HG02852 (cell line): ENCODE results near the gene ASXL2.

Experiments used
- ATAC-seq: cut with Tn5 transposase; IDR thresholded peaks from one replicate; pipeline ENCODE4 v1.9.1; 2021; ENCODE audit warnings: mild to moderate bottlenecking, moderate library complexity; ENCODE audit not compliant: unreplicated experiment

Gene ASXL2

DNA sequence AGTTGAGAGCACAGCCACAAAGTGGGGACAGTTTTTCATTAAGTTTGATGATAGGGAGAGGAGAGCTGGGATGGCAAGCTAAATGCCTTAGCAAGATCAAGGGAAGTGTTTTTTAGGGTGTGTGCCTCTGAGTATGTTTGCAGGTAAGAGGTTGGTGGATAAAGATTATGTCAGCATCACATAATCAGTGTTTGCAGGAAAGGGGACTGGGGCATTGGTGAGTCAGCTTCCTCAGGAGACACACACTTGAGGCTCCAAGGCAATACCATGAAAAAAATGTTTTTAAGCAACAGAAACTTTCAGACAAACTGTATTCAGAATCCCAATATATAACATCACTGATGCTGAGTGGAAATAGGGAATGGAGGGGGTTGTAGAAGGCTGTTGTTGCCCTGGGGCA is 179.5 kb downstream of the ASXL2 start:
- ATAC-seq = no peak

DNA sequence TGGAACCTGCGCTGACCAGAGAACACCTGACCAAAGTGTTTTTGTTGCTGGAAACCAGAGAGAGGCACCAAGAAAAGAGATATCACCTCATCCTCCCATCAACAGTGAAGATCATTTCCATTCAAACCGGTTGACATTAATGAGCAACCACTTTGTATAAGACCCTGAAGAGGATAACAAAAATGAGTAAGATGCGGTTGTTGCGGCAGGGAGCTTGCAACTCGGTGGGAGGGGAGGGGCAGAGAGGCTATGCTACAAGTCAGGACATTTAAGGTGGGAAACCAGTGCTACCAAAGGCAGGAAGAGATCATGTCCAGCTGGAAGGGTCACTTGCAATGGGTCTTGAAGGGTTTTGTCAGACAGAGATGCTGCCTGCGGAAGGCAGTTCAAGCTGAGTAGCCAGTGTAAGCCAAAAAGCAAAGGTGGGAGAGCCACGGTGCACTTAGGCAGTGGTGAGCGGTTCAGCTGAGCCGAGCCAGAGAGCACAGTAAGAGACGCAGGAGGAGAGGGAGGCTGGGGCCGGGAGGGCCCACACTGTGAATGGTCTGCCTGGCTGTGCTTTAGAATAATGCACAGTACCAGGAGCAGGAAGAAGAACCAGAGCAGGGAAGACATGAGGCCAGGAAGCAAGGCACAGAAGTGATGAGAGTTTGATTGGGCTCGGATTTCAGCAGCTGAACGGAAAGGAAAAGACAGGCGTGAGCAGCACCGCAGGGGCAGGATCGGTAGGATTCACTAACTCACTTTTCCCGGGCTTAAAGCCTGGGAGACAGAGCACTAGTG is 180.5 kb downstream of the ASXL2 start:
- no peak for ATAC-seq

DNA sequence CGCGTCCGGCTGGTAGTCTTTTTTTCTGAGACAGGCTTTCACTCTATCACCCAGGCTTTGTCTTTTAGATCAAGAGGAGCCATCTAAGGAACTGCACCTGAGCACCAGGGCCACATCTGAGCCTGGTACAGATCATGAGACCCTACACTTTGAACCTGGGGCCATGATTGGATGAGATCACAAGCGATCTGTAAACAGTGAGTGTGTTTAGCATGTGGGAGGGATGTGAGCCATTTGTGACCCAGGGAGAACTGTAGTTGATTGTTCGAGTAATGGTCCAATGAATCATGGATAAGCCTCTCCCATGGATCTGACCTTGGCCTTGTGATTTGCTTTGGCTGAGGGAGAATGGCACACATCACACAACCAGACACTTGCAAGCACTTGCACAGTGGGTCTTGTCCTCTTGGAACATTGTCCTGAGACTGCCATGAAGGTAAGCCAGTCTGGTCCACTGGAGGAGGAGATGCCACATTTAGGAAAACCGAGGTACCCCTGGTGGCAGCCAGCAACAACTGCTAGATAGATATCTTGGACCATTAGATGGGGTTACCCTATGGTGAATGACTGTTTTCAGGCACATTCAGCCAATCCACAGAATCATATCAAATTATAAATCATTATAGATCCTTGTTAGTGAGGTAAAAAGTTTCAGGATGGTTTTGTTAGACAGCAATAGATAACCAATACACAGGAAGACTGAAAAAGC is 185.4 kb downstream of the ASXL2 start:
- no peak for ATAC-seq

DNA sequence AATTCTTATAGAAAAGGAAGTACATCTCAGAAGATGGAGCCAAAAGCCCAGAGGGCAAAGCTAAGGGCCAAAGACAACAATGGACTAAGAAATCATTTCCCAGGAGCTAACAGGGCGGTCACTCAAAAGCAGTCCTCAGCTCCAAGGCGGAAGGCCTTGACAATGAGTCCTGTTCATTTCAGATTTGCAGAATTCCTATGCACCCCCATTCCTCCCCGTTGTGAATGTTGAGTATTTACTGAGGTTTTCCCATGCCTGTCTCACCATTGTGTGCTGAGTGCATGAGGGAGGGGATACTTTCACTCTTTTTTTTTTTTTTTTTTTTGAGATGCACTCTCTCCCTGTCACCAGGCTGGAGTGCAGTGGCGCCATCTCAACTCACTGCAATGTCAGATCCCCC is 186.1 kb downstream of the ASXL2 start:
- ATAC-seq = no peak

DNA sequence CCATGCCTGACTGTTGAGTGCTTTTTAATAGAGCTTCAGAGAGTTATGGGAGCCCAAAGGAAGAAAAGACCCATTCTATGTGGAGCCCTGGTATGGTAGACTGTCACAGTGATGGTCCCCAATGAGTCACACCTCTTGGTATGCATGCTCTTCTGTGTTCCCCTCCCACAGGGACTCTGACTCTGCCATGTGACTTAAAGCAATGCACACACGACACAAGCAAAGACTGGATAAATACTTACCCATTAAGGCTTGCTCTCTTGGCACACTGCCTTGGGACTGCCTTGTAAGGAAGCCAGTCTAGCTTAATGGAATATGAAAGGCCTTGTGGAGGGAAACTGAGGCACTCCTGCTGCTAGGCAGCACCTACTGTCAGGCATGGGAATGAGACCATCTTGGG is 188.2 kb downstream of the ASXL2 start:
- ATAC-seq = no peak

DNA sequence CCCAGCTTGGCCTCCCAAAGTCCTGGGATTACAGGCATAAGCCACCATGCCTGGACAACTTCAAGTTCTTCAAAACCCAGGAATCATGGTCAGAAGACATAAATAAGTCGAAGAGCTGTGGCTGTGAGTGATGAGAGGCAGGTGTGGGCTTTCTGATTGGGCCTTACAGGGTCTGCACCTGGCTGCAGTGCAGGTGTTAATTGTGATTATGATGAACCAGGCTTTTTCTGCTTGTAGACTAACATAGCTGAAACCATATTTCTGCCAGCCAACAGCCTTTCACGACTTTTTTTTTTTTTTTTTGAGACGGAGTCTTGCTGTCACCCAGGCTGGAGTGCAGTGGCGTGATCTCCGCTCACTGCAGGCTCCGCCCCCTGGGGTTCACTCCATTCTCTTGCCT is 190.1 kb downstream of the ASXL2 start:
- no peak for ATAC-seq

DNA sequence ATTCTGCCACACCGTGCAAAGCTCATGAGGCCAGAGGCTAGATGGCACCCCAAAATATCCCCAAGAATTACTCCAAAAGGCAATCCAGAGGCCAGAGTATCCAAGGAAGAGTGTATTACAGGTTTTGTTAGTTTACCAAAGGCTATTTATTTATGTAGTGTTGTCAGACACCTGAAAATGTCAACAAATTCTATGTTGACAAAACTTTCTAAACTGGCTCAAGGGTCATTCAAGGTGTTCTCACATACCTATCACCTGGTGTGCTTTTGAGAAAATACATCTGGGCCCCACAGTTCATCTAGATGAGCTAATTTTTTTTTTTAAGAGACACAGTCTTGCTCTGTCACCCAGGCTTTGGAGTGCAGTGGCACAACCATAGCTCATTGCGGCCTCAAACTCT is 192.5 kb downstream of the ASXL2 start:
- no peak for ATAC-seq

DNA sequence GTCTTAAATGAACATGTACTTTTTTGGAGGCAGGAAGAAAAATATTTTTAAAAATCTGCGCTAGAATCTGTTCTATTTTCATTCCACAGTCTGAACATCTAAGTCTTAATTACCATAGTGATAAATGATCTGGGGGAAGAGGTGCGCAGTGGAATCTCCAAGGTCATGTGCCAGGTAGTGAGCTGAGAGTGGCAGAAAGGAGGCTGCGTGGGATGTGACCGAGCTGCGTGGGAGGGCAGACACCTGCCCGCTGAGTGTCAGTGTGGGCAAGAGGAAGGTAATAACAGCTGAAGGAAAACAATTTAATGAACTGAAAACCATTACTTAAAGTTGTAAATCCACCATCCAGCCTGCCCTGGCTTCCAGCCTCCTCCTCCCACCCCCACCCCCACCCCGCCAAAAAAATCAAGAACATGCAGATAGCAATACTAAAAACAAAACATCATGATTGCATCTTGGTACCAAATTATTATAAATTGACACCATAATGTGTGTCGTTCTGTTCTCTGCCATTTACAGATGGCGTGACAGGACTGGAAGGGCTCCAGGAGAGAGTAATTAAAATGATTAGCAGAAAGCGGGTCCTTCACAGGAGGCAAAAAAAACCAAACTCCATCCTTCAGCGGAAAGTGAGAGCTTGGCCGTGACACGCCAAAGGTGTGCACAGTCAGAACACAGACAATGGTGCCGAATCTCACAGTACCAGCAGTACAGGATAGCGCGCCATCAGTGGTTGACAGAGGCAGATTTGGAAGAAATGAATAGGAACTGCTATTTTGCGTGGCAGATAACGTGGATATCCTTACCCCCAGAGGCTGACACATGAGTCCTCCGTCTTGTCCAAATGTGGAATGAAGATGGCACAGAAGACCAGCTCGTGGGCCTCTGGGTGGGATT is 193.5 kb downstream of the ASXL2 start:
- ATAC-seq = no peak
